Measurements from ENCODE around the gene TSBP1.

GRCh38 chr6:32247401-32247800, 124.3 kb downstream of the TSBP1 start:
- no peak for TF ChIP-seq CTCF (IDR thresholded peaks at IDR 0.05; ENCODE audit: low read depth, low read length)
- TF ChIP-seq EZH2phosphoT487 (IDR thresholded peaks at IDR 0.05; ENCODE audit: low read depth): no peak

All from OCI-LY3 (cell line).